SW 1271 (cell line): Measurements from ENCODE around the gene CENPM.

ENCODE experiments used
- DNase-seq, 2 experiments: peaks; one replicate each; lab custom pipeline; 2025; lab: John Stamatoyannopoulos, UW

The CENPM gene, protein sequence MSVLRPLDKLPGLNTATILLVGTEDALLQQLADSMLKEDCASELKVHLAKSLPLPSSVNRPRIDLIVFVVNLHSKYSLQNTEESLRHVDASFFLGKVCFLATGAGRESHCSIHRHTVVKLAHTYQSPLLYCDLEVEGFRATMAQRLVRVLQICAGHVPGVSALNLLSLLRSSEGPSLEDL

GRCh38 chr22:41946629-41947423, at the start of gene CENPM:
Gene CENPM (minus strand): TSS chr22:41947152. CDS start chr22:41947076, 76 bp downstream.
- DNase-seq: peak; percentile 85 to 93

GRCh38 chr22:41995211-41995610, 48.3 kb upstream of the CENPM start:
- no peak for DNase-seq

DNA sequence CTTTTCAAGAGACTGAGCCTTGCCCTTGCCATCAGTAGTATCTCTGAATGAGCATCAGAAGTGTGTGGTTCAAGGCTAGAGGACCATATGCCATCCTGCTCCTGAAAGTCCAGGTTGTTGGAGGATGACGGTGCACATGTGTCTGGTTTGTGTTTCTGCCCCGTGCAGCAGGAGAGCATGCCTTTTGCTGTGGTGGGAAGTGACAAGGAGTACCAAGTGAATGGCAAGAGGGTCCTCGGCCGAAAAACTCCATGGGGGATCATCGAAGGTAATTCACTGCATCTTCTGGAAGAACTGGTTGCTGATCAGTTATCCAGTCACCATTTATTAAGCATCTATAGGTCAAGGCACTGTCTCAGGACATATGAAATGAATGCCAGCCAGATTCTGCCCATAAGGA, 45.5 kb upstream of the CENPM start:
- no peak for DNase-seq

GRCh38 chr22:41991111-41991510, 44.2 kb upstream of the CENPM start:
- no peak for DNase-seq

DNA sequence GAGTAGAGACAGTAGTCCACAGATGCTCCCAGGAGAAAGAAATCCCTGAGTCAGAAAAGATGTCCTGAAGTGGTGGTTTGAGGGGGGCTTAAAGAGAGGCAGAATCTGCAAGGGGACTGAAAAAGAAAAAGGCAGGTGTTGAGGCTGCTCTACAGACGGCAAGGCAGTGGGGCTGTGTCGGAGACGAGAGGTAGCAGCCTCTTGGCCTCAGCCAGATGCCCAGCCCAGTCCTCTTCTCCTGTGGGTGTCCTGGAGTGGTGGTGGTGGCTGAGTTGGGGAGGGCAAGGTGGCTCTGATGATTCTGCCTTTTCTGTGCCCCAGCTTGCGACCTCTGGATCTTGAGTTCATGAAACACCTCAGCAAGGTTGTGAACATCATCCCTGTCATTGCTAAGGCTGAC, 42.3 kb upstream of the CENPM start:
- DNase-seq: no peak

DNA sequence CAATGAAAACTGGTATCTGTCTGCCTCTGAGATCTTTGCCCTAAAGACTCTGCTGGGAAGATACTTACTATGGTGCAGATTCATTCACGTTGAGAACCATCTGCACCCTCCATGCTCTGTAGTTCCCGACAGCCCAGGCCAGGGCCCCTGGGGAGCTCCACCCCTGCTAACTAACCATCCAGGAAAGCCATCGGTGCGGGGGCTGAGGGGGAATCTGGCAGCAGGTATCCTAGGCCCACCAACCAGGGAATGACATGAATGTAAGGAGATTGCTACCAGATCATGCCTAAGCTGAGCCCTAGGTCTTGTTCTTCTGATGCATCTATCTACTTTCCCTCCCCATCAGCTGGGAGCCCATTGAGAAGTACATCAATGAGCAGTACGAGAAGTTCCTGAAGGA, 40.3 kb upstream of the CENPM start:
- DNase-seq: no peak

DNA sequence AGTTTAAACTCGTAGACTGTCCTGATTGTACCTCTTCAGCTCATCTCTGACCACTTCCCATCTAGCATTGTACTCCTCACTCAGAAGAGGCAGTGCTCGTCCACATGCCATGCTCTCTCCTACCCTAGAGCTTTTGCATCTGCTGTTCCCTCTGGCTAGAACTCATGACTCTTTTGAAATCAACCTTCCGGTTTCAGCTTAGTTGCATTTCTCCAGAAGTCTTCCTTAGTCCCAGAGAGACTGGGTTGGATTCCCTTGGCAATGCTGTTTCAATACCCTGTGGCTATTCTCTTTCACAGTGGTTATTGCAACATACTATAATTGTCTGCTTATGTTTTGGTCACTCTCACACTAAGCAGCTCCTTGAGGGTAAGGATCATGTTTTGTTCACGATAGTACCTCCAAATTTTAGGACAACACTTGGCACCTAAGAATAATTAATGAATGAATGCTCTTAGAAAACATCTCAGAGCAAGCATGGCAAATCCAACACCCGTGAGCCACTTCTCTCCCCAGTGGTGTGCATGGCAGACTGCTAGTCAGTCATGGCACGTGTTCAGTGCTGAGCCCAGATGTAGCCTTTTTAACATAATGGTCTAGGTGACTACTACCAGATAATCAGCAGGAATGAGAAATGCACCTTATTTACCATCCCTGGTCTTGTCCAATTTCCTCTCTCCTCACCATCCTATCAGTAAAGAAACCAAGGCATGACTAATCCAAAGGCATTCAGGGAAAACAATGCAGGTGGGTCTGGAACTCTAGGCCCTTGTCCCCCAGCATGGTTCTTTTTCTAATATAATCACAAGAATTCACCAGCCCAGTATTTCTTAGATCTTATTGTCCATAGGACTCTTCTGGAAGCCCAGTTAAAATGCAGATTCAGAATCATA, 36.8 kb upstream of the CENPM start:
- DNase-seq: no peak

GRCh38 chr22:41982865-41983264, 35.9 kb upstream of the CENPM start:
- no peak for DNase-seq

GRCh38 chr22:41979423-41980250, 32.7 kb upstream of the CENPM start:
- DNase-seq: no peak

DNA sequence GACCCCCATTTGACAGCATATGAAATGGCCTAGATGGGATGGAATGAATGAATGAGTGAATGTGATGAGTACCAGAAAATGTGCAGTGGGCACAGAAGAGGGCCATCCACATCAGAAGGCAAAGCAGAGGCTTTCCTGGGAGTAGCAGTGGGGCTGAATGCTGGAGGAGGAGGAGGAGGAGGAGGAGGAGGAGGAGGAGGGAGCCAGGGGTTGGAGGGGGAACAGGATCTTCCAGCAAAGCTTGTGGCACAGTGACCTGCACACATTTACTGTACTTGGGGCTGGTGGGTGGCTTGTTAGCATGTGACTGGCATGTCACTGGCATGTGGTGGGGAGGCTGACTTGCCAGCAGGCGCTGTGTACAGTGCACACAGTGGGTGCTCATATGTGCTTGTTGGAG, 31.8 kb upstream of the CENPM start:
- no peak for DNase-seq

- no peak for DNase-seq
Observed at GRCh38 chr22:41976961-41977566, 30.1 kb upstream of the CENPM start.

GRCh38 chr22:41976070-41976901, 29.3 kb upstream of the CENPM start:
- DNase-seq: no peak

GRCh38 chr22:41975299-41976069, 28.5 kb upstream of the CENPM start:
- no peak for DNase-seq

- no peak for DNase-seq
Observed at GRCh38 chr22:41974691-41975290, 27.8 kb upstream of the CENPM start.

DNA sequence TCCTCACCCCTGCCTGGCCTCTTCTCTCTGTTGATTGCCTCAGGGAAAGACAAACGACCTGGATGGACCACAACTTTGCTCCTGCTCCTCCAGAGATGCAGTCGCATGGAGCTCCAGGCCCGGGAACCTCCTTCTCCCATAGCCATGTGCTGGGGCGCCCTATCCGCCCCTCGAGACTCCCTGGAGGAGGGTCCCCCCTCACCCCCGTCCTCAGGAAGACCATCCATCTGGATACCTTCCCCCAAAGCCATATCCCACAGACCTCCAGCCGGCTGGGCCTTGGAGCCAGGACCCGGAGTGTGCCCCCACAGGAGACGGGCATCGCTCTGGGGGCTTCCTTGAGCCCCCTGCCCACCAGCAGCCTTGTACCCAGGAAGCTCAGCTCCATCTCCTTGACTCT, 24.5 kb upstream of the CENPM start:
- DNase-seq: no peak

- DNase-seq: no peak
Observed at GRCh38 chr22:41970601-41971000, 23.6 kb upstream of the CENPM start.

- DNase-seq: no peak
Observed at GRCh38 chr22:41969110-41969646, 22.2 kb upstream of the CENPM start, which contains the start of gene SEPTIN3. Gene SEPTIN3 (plus strand): TSS chr22:41969443. CDS start chr22:41971493, 2,050 bp downstream.

DNA sequence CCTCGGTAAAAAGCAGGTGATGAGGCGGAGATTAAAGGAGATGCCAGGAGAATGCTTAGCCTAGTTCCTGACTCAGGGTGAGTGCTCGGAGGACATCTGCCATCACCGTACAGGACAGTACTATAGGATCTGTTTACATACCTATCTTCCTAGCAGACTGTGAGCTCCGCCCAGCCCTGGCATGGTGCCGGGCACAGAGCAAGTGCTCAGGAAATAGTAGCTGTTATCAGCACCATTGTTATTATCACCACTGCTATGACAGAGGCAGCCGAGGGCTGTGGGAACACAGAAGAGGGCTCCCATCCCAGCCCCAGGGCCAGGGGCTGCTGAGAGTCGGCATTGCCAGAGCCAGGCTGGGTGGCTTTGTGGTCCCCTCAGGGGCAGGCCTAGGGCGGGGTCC, 21.6 kb upstream of the CENPM start:
- DNase-seq: no peak
